OCI-LY3 (cell line): ENCODE results near the gene ACAN.

ENCODE experiments used
- H2AFZ ChIP-seq: fragments of 200-600, 300-600 bp; shearing (Covaris generic); 2 replicates; pipeline ENCODE4 v1.6.0; 2014; ENCODE audit warnings: antibody characterized with exemption, low read depth, low read length
- H3K27ac ChIP-seq: fragments of 200-600, 300-600 bp; sonication (generic); 2 replicates; pipeline ENCODE4 v1.5.1; 2014; ENCODE audit warnings: mild to moderate bottlenecking, low read length, moderate library complexity, mixed read lengths
- H3K27me3 ChIP-seq: fragments of 200-600, 300-600 bp; sonication (generic); 2 replicates; pipeline ENCODE4 v1.6.1; 2014; ENCODE audit warnings: low read depth, low read length, mixed read lengths
- H3K36me3 ChIP-seq: fragments of 200-600, 300-600 bp; sonication (generic); replicated peaks from 2 replicates; pipeline ENCODE3; 2014; ENCODE audit warnings: low read depth, low read length, mixed read lengths
- H3K4me1 ChIP-seq: fragments of 300-600, 200-600 bp; sonication (generic); 2 replicates; pipeline ENCODE4 v1.6.1; 2014; ENCODE audit warnings: low read length, mixed read lengths
- H3K4me2 ChIP-seq: fragments of 200-600, 300-600 bp; sonication (generic); 2 replicates; pipeline ENCODE4 v1.6.1; 2014; ENCODE audit warnings: low read length, mixed read lengths
- H3K4me3 ChIP-seq: fragments of 300-600, 200-600 bp; sonication (generic); 2 replicates; pipeline ENCODE4 v1.5.1; 2014; ENCODE audit warnings: antibody characterized with exemption, mild to moderate bottlenecking, low read length, moderate library complexity
- H3K79me2 ChIP-seq: fragments of 300-600, 200-600 bp; shearing (Covaris generic); 2 replicates; pipeline ENCODE4 v1.6.1; 2014; ENCODE audit warnings: mild to moderate bottlenecking, low read length, mixed read lengths
- H3K9ac ChIP-seq: fragments of 300-600, 200-600 bp; shearing (Covaris generic); 2 replicates; pipeline ENCODE4 v1.6.0; 2014; ENCODE audit warnings: mild to moderate bottlenecking, low read length, moderate library complexity
- H3K9me3 ChIP-seq: fragments of 200-600, 300-600 bp; shearing (Covaris generic); 2 replicates; pipeline ENCODE4 v1.6.1; 2014; ENCODE audit warnings: low read length, mixed read lengths; ENCODE audit not compliant: insufficient read depth
- H4K20me1 ChIP-seq: fragments of 200-600, 300-600 bp; sonication (generic); 2 replicates; pipeline ENCODE4 v1.6.1; 2016; ENCODE audit warnings: low read length, mixed read lengths; ENCODE audit not compliant: insufficient read depth
- CTCF ChIP-seq: fragments of 200-600, 300-600 bp; sonication (generic); IDR thresholded peaks from 2 replicates; pipeline ENCODE4 v1.5.1; 2014; ENCODE audit warnings: antibody characterized with exemption, low read length, low read depth
- EZH2phosphoT487 ChIP-seq: fragments of 200-600 bp; shearing (Covaris generic); IDR thresholded peaks from 2 replicates; pipeline ENCODE4 v1.6.1; 2018; ENCODE audit warnings: antibody characterized with exemption, mixed run types, low read depth

Gene ACAN

GRCh38 chr15:88764448-88764847, 38.8 kb upstream of the ACAN start:
- no peak overlapping the region for H3K9ac ChIP-seq
- no peaks in the 10 kb centered on the region for H3K79me2 ChIP-seq
- H4K20me1 ChIP-seq: no peaks in the 10 kb centered on the region
- H2AFZ ChIP-seq: no peak overlapping the region
- no peaks in the 10 kb centered on the region for H3K9me3 ChIP-seq
- no peak overlapping the region for H3K4me3 ChIP-seq
- H3K36me3 ChIP-seq: no peaks in the 10 kb centered on the region
- peaks cover 46% of the 10 kb centered on the region for H3K27me3 ChIP-seq
- no peak overlapping the region for H3K27ac ChIP-seq
- no peaks in the 10 kb centered on the region for H3K4me1 ChIP-seq
- no peak overlapping the region for H3K4me2 ChIP-seq
- no peak for TF ChIP-seq EZH2phosphoT487
- no peak for TF ChIP-seq CTCF

- TF ChIP-seq CTCF (no peak), EZH2phosphoT487 (no peak)
- H4K20me1 ChIP-seq: no peaks in the 10 kb centered on the region
- peaks cover 40% of the 10 kb centered on the region for H3K27me3 ChIP-seq
- H3K79me2 ChIP-seq: no peaks in the 10 kb centered on the region
- no peaks in the 10 kb centered on the region for H3K36me3 ChIP-seq
- no peak overlapping the region for H3K9ac ChIP-seq
- H3K4me3 ChIP-seq: no peak overlapping the region
- H3K27ac ChIP-seq: no peak overlapping the region
- H3K4me1 ChIP-seq: no peaks in the 10 kb centered on the region
- no peaks in the 10 kb centered on the region for H3K9me3 ChIP-seq
- no peak overlapping the region for H3K4me2 ChIP-seq
- no peak overlapping the region for H2AFZ ChIP-seq
These were observed 38.0 kb upstream of the ACAN start for GRCh38 chr15:88765212-88765611.

- Histone ChIP-seq H3K9ac (no peak overlapping the region), H3K27ac (no peak overlapping the region), H3K4me1 (no peaks in the 10 kb centered on the region), H2AFZ (no peak overlapping the region), H3K27me3 (peaks cover 29% of the 10 kb centered on the region), H3K79me2 (no peaks in the 10 kb centered on the region), H3K4me3 (no peak overlapping the region), H3K9me3 (no peaks in the 10 kb centered on the region), H3K4me2 (no peak overlapping the region), H3K36me3 (no peaks in the 10 kb centered on the region), H4K20me1 (no peaks in the 10 kb centered on the region)
- TF ChIP-seq EZH2phosphoT487 (no peak), CTCF (no peak)
These were observed 33.9 kb upstream of the ACAN start for GRCh38 chr15:88769161-88769971.

- Histone ChIP-seq H3K36me3 (no peaks in the 10 kb centered on the region), H4K20me1 (no peaks in the 10 kb centered on the region), H3K9me3 (0 out of 2 replicates have a peak, but pooled peaks cover 3% of the 10 kb centered on the region), H3K9ac (no peak overlapping the region), H3K27ac (no peak overlapping the region), H3K27me3 (peaks cover 4% of the 10 kb centered on the region; the same call in 1 of the 2 replicates), H3K79me2 (no peaks in the 10 kb centered on the region), H3K4me1 (no peaks in the 10 kb centered on the region), H3K4me2 (no peak overlapping the region), H3K4me3 (no peak overlapping the region), H2AFZ (no peak overlapping the region)
- no peak for TF ChIP-seq EZH2phosphoT487
- TF ChIP-seq CTCF: no peak
These were observed 27.5 kb upstream of the ACAN start for GRCh38 chr15:88775776-88776175.
